ENCODE measurements around the gene RBCK1.
A peak's percentile ranks its signal among the peaks of the same experiment; 100 is the strongest.
"Not testable (repeated sequence)": the region's sequence is repeated elsewhere in the genome, so short reads cannot be mapped to it uniquely, and the experiment has no call there.

The RBCK1 gene

DNA sequence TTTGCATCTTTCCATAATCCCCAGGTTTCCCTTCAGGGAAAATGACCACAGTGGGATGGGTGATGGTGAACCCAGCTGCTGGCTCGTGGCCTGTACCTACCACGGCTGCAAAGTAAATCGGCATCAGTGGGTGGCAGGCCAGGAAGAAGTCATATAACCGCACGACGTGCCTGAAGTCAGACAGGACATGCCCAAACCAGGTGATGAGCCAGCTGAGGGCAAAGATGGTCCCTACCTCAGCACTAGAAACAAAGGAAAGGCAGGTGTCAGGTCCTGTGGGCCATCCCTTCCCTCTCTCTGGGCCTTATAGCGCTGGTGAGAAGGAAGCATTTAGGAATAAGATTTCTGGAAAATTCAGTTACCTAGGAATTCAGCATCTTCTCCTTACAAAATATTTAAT, 32.0 kb downstream of the RBCK1 start:
- no peak for DNase-seq

- DNase-seq, result no peak
Observed at GRCh38 chr20:440636-441035, 32.5 kb downstream of the RBCK1 start.

DNA sequence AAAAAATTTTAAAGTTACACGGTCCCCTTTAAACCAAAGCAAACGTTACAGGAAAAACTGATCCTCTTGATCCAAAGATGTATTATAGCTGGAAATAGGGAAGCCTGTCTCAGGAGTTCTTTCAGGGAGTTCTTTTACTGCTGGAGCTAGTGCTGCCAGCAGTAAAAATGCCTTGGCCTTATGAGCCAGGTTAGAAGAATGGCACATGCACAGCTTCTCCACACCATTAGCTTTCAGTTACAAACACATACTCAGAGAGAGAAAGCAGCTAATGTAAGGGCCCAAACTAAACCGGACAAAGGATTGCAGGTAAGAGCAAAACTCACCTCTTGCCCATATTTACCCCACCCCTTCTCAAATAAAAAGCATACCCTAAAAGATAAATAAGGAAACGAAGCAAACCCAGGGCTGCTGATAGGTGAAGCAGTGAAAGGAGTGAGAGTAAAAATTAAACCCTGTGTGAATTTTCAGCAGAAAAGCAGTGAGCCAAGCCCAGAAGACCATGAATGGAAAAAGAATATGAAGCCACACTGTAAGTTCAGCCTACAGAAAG, 35.2 kb downstream of the RBCK1 start:
- DNase-seq, result no peak

- no peak for DNase-seq
Observed at GRCh38 chr20:444117-444516, 36.0 kb downstream of the RBCK1 start.

DNA sequence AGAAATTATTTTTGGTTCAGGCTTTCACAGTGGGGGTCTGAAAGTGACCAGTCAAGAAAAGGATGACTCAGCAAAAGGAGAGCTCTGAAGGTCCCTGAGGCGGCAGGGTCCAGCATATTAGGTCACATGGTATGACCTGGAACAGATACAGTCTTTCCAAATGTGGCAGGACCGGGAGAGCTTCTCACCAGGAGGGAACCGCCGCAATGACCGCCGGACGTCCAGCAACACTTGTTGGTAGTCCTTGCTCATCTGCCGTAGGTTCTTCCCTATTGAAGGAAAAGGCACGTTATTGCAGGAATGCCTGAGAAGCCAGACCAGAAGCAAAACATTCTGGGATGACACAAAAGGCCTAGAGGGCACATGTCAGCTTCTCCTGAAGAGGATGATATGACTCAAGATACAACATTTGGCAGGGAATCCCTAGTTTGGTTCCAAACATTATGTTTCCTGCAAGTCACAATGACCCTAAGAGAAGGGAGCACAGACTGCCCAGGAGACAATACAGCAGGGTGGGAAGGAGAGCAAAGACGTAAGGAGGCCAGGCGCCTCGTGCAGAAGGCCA, 36.8 kb downstream of the RBCK1 start:
- DNase-seq, result no peak

- DNase-seq, result no peak
Observed at GRCh38 chr20:445514-446336, 37.6 kb downstream of the RBCK1 start.

DNA sequence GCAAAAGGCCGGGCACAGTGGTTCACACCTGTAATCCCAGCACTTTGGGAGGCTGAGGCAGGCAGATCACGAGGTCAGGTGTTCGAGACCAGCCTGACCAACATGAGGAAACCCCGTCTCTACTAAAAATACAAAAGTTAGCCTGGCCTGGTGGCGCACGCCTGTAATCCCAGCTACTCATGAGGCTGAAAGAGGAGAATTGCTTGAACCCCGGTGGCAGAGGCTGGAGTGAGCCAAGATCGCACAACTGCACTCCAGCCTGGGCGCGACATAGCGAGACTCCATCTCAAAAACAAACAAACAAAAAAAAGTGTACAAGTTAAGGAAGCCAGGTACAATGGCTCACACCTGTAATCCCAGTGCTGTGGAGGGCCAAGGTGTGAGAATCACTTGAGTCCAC, 43.9 kb downstream of the RBCK1 start:
- DNase-seq, result not testable (repeated sequence)

GRCh38 chr20:454951-455350, 46.9 kb downstream of the RBCK1 start:
- DNase-seq, result no peak

DNA sequence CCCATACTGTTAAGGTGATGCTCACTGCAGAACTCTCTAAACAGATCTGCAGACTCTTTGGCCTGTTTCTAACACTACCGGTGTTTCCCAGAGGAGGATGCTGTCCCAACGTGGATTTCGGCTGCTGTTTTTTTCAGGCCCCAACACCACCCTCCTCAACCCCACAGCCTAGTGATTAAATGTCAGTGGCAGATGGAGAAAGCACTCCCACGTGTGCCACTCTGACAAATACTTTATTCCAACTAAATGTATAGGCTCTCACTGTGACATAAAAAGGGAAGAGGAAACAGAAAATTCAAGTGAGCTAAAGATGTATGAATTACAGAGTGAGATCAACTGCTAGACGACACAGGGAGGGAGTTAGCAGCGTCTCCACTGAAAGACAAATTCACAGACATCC, 50.7 kb downstream of the RBCK1 start:
- no peak for DNase-seq

GRCh38 chr20:460180-460579, 52.1 kb downstream of the RBCK1 start:
- no peak for DNase-seq

GRCh38 chr20:460707-461106, 52.6 kb downstream of the RBCK1 start:
- DNase-seq, result no peak

GRCh38 chr20:461254-462198, 53.4 kb downstream of the RBCK1 start:
- DNase-seq, result peak; percentile 49

GRCh38 chr20:462199-462991, 54.3 kb downstream of the RBCK1 start, which contains the start of gene TBC1D20:
Gene TBC1D20, minus strand, starts transcription at chr20:462533. Its CDS starts 128 bp downstream, at chr20:462405.
- DNase-seq, result peak; percentile 89

DNA sequence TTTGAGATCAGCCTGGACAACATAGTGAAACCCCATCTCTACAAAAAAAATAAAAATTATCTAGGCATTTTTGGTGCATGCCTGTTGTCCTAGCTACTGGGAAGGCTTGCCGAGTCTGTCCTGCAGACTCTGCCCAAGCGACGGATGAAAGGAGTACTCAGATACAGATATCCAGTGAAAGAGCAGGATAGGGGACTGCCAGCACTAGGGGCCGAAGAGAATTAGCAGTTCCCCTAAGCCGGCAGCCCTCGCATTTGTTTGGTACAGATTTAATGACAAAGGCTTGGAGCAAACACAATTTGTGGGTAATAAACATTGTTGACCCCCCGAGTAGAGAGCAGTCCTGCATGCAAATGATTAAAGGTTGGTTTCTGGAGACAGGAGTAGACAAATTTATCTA, 59.7 kb downstream of the RBCK1 start:
- DNase-seq, result no peak

GRCh38 chr20:469746-470490, 61.8 kb downstream of the RBCK1 start:
- no peak for DNase-seq

DNA sequence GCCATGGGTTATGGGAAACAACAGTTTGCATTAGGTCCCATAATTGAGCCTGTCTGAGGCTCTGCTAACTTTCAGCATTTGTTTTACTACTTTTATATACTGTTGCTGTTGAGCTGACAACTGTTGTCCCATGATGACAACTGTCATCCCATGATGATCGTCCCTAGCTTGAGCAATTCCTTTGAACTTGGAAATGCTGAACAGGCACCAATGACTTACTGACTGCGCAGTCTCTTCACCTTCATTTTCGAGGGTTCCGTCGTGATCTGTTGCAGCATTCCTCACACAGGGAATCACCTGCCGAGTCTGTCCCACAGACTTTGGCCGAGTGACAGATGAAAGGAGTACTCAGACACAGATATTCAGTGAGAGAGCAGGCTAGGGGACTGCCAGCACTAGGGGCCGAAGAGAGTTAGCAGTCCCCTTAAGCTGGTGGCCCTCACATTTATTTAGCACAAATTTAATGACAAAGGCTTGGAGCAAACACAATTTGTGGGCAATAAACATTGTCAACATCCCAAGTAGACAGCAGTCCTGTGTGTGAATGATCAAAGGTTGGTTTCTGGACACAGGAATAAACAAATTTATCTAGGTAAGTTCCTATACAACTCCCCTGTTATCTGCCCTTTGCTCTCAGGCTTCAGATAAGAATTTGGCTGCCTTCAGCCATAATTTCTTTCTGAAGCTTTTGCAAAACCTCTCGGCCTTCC, 64.2 kb downstream of the RBCK1 start:
- no peak for DNase-seq

GRCh38 chr20:472889-473292, 64.8 kb downstream of the RBCK1 start:
- DNase-seq, result no peak

- no peak for DNase-seq
Observed at GRCh38 chr20:474581-474980, 66.5 kb downstream of the RBCK1 start.

DNA sequence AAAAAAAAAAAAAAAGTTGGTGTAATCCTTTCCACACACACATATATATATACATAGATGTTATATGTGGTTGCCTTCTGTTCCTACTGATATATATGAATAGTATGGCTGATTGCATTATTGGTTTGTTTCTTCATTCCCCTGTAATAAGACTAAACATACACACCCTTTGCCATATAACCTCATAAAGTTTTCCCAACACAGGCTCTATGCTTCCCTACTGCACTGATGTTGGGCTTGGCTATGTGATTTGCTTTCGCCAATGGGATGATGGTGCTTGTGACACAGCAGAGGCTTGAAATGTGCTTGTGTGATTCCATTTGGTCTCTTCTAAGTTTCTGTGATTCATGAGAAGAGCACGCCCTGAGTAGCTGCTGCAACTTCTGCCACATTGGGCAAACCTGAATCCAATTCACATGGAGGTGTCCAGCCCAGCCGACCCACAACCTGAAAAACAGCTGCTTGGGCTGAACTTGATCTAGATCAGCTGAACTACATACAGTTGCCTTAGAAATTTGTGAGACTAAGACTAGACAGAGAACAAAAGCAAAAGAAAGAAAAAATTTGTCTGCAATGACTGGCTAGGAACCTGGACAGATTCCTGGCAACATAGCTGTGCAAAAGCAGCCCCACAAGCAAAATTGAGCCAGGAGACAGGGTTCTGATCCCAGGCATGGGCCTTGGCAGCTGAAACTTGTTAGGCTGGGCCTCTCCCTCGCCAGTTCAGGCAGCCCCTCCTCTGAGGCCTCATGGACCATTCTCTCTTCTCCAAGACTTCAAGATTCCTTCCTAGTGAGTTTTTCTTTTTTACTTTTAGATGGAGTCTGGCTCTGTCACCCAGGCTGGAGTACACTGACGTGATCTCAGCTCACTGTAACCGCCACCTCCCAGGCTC, 67.6 kb downstream of the RBCK1 start:
- no peak for DNase-seq
